Neuronal stem cell (in vitro differentiated cells): Measurements from ENCODE around the gene COBLL1.
A peak's percentile ranks its signal among the peaks of the same experiment; 100 is the strongest.

Experiments used
- DNase-seq: peaks from one replicate; pipeline ENCODE4 v3.0.0-alpha.2; 2013; ENCODE audit warnings: low spot score
- H2AFZ ChIP-seq: one replicate; pipeline ENCODE4 v1.6.1; 2013; ENCODE audit warnings: mild to moderate bottlenecking, low read length, inconsistent platforms
- H2AK5ac ChIP-seq: 2 replicates; pipeline ENCODE4 v1.6.1; 2013; ENCODE audit warnings: low read depth, mild to moderate bottlenecking, inconsistent platforms, low read length, moderate library complexity, mixed read lengths
- H2BK120ac ChIP-seq: 2 replicates; pipeline ENCODE4 v1.6.1; 2013; ENCODE audit warnings: low read depth, mild to moderate bottlenecking, inconsistent platforms, low read length, moderate library complexity, mixed read lengths
- H2BK12ac ChIP-seq: one replicate; pipeline ENCODE4 v1.6.1; 2013; ENCODE audit warnings: low read length, inconsistent platforms
- H2BK15ac ChIP-seq: 2 replicates; pipeline ENCODE4 v1.6.1; 2013; ENCODE audit warnings: mild to moderate bottlenecking, low read length, inconsistent platforms, mixed read lengths
- H2BK5ac ChIP-seq: one replicate; pipeline ENCODE4 v1.6.1; 2013; ENCODE audit warnings: inconsistent platforms, mild to moderate bottlenecking, low read length, moderate library complexity
- H3K14ac ChIP-seq: one replicate; pipeline ENCODE4 v1.6.1; 2013; ENCODE audit warnings: low read length, inconsistent platforms
- H3K18ac ChIP-seq: 2 replicates; pipeline ENCODE4 v1.6.1; 2013; ENCODE audit warnings: low read length, inconsistent platforms
- H3K23ac ChIP-seq: 2 replicates; pipeline ENCODE4 v1.6.1; 2013; ENCODE audit warnings: low read depth, mild to moderate bottlenecking, mixed read lengths, low read length, inconsistent platforms; ENCODE audit not compliant: poor library complexity
- H3K27ac ChIP-seq: replicated peaks from 3 replicates; pipeline ENCODE4 v1.5.1; 2013; ENCODE audit warnings: low read length, inconsistent platforms
- H3K27me3 ChIP-seq, 3 experiments: 2 replicates each; pipeline ENCODE4 v1.6.1; 2013; ENCODE audit warnings: low read length in 3 of 3, mild to moderate bottlenecking in 2 of 3, inconsistent platforms in 1 of 3, low read depth in 1 of 3, mixed read lengths in 1 of 3, moderate library complexity in 1 of 3; ENCODE audit not compliant: control insufficient read depth in 3 of 3, insufficient read depth in 3 of 3
- H3K36me3 ChIP-seq, 2 donors: replicated peaks in 1 of 2; 2 replicates each; pipeline ENCODE4 v1.6.1; 2013; ENCODE audit warnings: low read length in 2 of 2; ENCODE audit not compliant: control insufficient read depth in 2 of 2, insufficient read depth in 2 of 2
- H3K4ac ChIP-seq: 2 replicates; pipeline ENCODE4 v1.6.1; 2013; ENCODE audit warnings: inconsistent platforms, mild to moderate bottlenecking, low read length, moderate library complexity
- H3K4me1 ChIP-seq, 2 donors: 1 replicate in 1 of 2; 2 replicates in 1 of 2; pipeline ENCODE4 v1.6.1; 2013; ENCODE audit warnings: low read length in 2 of 2, low read depth in 1 of 2; ENCODE audit not compliant: control insufficient read depth in 2 of 2, insufficient read depth in 1 of 2
- H3K4me2 ChIP-seq: one replicate; pipeline ENCODE4 v1.6.1; 2013; ENCODE audit warnings: mild to moderate bottlenecking, low read length, inconsistent platforms; ENCODE audit not compliant: insufficient read depth, poor library complexity, severe bottlenecking
- H3K4me3 ChIP-seq, 2 donors: 2 replicates each; pipeline ENCODE4 v1.5.1; 2013; ENCODE audit warnings: low read length in 2 of 2, mild to moderate bottlenecking in 2 of 2, inconsistent platforms in 1 of 2, moderate library complexity in 1 of 2
- H3K79me1 ChIP-seq: one replicate; pipeline ENCODE4 v1.6.1; 2013; ENCODE audit warnings: low read depth, mild to moderate bottlenecking, inconsistent platforms, low read length, moderate library complexity
- H3K9ac ChIP-seq: one replicate; pipeline ENCODE4 v1.6.1; 2013; ENCODE audit warnings: mild to moderate bottlenecking, low read depth, low read length, inconsistent platforms; ENCODE audit not compliant: poor library complexity
- H3K9me3 ChIP-seq, 2 donors: replicated peaks in 1 of 2; 2 replicates each; pipeline versions ENCODE3 to v1.6.1; 2013; ENCODE audit warnings: low read length in 2 of 2, mild to moderate bottlenecking in 2 of 2, inconsistent platforms in 1 of 2, low read depth in 1 of 2, mixed read lengths in 1 of 2, moderate library complexity in 1 of 2; ENCODE audit not compliant: control insufficient read depth in 2 of 2, insufficient read depth in 1 of 2
- H4K8ac ChIP-seq: one replicate; pipeline ENCODE4 v1.6.1; 2013; ENCODE audit warnings: low read depth, mild to moderate bottlenecking, inconsistent platforms, low read length, moderate library complexity
- H4K91ac ChIP-seq: one replicate; pipeline ENCODE4 v1.6.1; 2013; ENCODE audit warnings: low read length, low read depth, mild to moderate bottlenecking, inconsistent platforms; ENCODE audit not compliant: poor library complexity
- WGBS, 2 donors: extraction: QIAGEN DNeasy Blood & Tissue Kit; methylation state at CpG; one replicate each; pipeline ENCODE4 v1.1.7; 2013; ENCODE audit warnings: missing lambda C conversion rate in 2 of 2, mixed read lengths in 1 of 2; ENCODE audit not compliant: insufficient read length in 2 of 2, insufficient replicate concordance in 1 of 2; ENCODE audit errors: extremely low coverage in 2 of 2; 5-methylcytosine and 5-hydroxymethylcytosine counted together

The COBLL1 gene

GRCh38 chr2:164719996-164720941 is 121.4 kb downstream of the COBLL1 start:
- Histone ChIP-seq H3K4me2 (no peak overlapping the region), H3K27me3 (no peaks in the 10 kb centered on the region), H4K8ac (no peak overlapping the region), H3K14ac (no peak overlapping the region), H2AK5ac (no peak overlapping the region), H2BK15ac (no peak overlapping the region), H4K91ac (no peak overlapping the region), H3K9me3 (no peaks in the 10 kb centered on the region), H3K9ac (no peak overlapping the region), H3K4me3 (no peak overlapping the region), H3K27ac (no peak overlapping the region), H3K36me3 (no peaks in the 10 kb centered on the region), H3K4me1 (peaks cover 0 to 26% of the 10 kb centered on the region in 2 donors), H3K79me1 (no peaks in the 10 kb centered on the region), H2BK120ac (no peak overlapping the region), H3K18ac (no peak overlapping the region), H2BK12ac (no peak overlapping the region), H3K23ac (no peak overlapping the region), H2AFZ (peak overlapping the region; percentile 9), H2BK5ac (no peak overlapping the region), H3K4ac (no peak overlapping the region)
- no peak for DNase-seq
- no CpG with 5 or more reads among the region's 3 CpGs for WGBS, 2 donors

DNA sequence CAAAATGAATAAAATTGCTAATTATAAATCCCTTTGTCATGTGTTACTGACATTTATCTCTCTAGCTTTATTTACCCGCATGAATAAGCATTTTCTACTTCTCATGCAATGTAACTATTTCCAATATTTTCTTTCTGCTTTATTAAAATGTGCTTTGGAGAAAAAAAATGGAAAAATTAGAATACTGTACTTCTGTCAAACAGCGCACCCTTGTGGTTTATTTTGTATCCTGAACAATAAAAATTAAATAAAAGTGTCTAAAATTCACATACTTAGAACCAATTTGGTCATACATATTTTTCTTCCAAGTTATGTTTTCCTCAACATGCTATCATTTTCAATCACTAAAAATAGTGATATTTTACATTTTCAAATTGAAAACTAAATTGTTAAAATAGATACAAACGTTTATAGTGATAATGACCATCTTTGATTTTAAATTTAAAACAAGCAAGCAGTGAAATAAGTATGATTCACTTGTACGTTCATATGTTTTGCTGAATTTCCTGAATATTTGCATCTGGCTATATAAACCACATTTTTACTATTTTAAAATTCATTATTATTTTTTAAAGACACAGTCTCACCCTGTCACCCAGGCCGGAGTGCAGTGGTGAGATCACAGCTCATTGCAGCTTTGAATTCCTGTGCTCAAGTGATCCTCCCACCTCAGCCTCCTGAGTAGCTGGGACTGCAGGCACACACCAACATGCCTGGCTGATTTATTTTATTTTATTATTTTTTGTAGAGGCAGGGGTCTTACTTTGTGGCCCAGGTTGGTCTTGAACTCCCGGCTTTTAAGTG is 124.4 kb downstream of the COBLL1 start:
- no peak overlapping the region for H4K91ac ChIP-seq
- H3K18ac ChIP-seq, result no peak overlapping the region
- H2BK15ac ChIP-seq, result no peak overlapping the region
- no peak overlapping the region for H2BK5ac ChIP-seq
- no peak overlapping the region for H2AK5ac ChIP-seq
- no peak overlapping the region for H3K9ac ChIP-seq
- no peak overlapping the region for H3K4ac ChIP-seq
- H2BK12ac ChIP-seq, result no peak overlapping the region
- no peak overlapping the region for H2AFZ ChIP-seq
- no CpG with 5 or more reads among the region's 6 CpGs for WGBS, 2 donors
- no peak overlapping the region for H3K4me3 ChIP-seq
- no peak overlapping the region for H3K4me2 ChIP-seq
- no peaks in the 10 kb centered on the region for H3K36me3 ChIP-seq
- H3K27me3 ChIP-seq, result no peaks in the 10 kb centered on the region
- no peak overlapping the region for H3K14ac ChIP-seq
- H3K23ac ChIP-seq, result no peak overlapping the region
- DNase-seq, result no peak
- no peak overlapping the region for H2BK120ac ChIP-seq
- H4K8ac ChIP-seq, result no peak overlapping the region
- no peaks in the 10 kb centered on the region for H3K9me3 ChIP-seq
- no peaks in the 10 kb centered on the region for H3K79me1 ChIP-seq
- no peak overlapping the region for H3K27ac ChIP-seq
- H3K4me1 ChIP-seq, result peaks cover 0 to 26% of the 10 kb centered on the region in 2 donors

GRCh38 chr2:164714471-164714870 is 127.2 kb downstream of the COBLL1 start:
- Histone ChIP-seq H3K4me3 (no peak overlapping the region), H3K9ac (no peak overlapping the region), H2BK12ac (no peak overlapping the region), H2BK120ac (no peak overlapping the region), H2AK5ac (no peak overlapping the region), H3K14ac (no peak overlapping the region), H4K91ac (no peak overlapping the region), H3K27ac (no peak overlapping the region), H3K79me1 (no peaks in the 10 kb centered on the region), H3K9me3 (no peaks in the 10 kb centered on the region), H3K23ac (no peak overlapping the region), H3K4ac (no peak overlapping the region), H3K36me3 (no peaks in the 10 kb centered on the region), H2AFZ (no peak overlapping the region), H3K4me1 (peaks cover 0 to 7% of the 10 kb centered on the region in 2 donors), H3K27me3 (no peaks in the 10 kb centered on the region), H4K8ac (no peak overlapping the region), H2BK5ac (no peak overlapping the region), H3K18ac (no peak overlapping the region), H3K4me2 (no peak overlapping the region), H2BK15ac (no peak overlapping the region)
- DNase-seq, result no peak
- WGBS, 2 donors, result no CpG with 5 or more reads among the region's 1 CpG

GRCh38 chr2:164711766-164712138 is 129.9 kb downstream of the COBLL1 start:
- H2BK15ac ChIP-seq, result no peak overlapping the region
- no peak overlapping the region for H2BK5ac ChIP-seq
- H4K8ac ChIP-seq, result no peak overlapping the region
- H3K27ac ChIP-seq, result no peak overlapping the region
- no peak for DNase-seq
- H3K36me3 ChIP-seq, result no peaks in the 10 kb centered on the region
- H3K4ac ChIP-seq, result no peak overlapping the region
- no peaks in the 10 kb centered on the region for H3K27me3 ChIP-seq
- no peaks in the 10 kb centered on the region for H3K79me1 ChIP-seq
- no peak overlapping the region for H3K9ac ChIP-seq
- no peak overlapping the region for H2AFZ ChIP-seq
- no peak overlapping the region for H3K4me3 ChIP-seq
- no peaks in the 10 kb centered on the region for H3K9me3 ChIP-seq
- no peak overlapping the region for H3K4me2 ChIP-seq
- H2BK120ac ChIP-seq, result no peak overlapping the region
- H3K14ac ChIP-seq, result no peak overlapping the region
- no peak overlapping the region for H3K18ac ChIP-seq
- no peak overlapping the region for H2BK12ac ChIP-seq
- no peak overlapping the region for H3K23ac ChIP-seq
- no peak overlapping the region for H2AK5ac ChIP-seq
- H4K91ac ChIP-seq, result no peak overlapping the region
- no CpG with 5 or more reads among the region's 1 CpG for WGBS, 2 donors
- H3K4me1 ChIP-seq, result no peaks in the 10 kb centered on the region
